SK-N-SH treated with all-trans-retinoic acid at 6 μM for 48 hours (cell line): ENCODE results near the gene ITGB3.

Source experiments
- ATAC-seq: fragments of 200-7000 bp; cut with Tn5 transposase; 3 replicates; pipeline ENCODE4 v1.9.1; 2020; ENCODE audit warnings: mild to moderate bottlenecking, moderate library complexity
- ARNTL ChIP-seq: fragments of 450-650 bp; formaldehyde crosslinking; IDR thresholded peaks from 2 replicates; pipeline ENCODE4 v1.5.0; 2020; ENCODE audit warnings: low read depth, mild to moderate bottlenecking, moderate library complexity, borderline replicate concordance
- BACH2 ChIP-seq: fragments of 250-450 bp; sonication (Bioruptor Pico); IDR thresholded peaks from 2 replicates; pipeline ENCODE4 v1.9.0; 2021; ENCODE audit warnings: mild to moderate bottlenecking, borderline replicate concordance
- CSDC2 ChIP-seq: fragments of 250-450 bp; sonication (Bioruptor Pico); IDR thresholded peaks from 2 replicates; pipeline ENCODE4 v1.5.0; 2020; ENCODE audit warnings: mild to moderate bottlenecking, moderate library complexity
- CSRNP3 ChIP-seq: fragments of 250-450 bp; sonication (Bioruptor Pico); IDR thresholded peaks from 2 replicates; pipeline ENCODE4 v1.5.1; 2021; ENCODE audit warnings: mild to moderate bottlenecking, moderate library complexity
- ESRRG ChIP-seq: fragments of 250-450 bp; sonication (Bioruptor Pico); IDR thresholded peaks from 2 replicates; pipeline ENCODE4 v1.6.1; 2021; ENCODE audit warnings: mild to moderate bottlenecking
- ISL1 ChIP-seq: fragments of 250-450 bp; sonication (Bioruptor Pico); IDR thresholded peaks from 2 replicates; pipeline ENCODE4 v2.1.2; 2022; ENCODE audit warnings: mild to moderate bottlenecking, moderate library complexity
- PATZ1 ChIP-seq: fragments of 250-450 bp; sonication (Bioruptor Pico); IDR thresholded peaks from 2 replicates; pipeline ENCODE4 v1.8.0; 2020; ENCODE audit warnings: mild to moderate bottlenecking, moderate library complexity, borderline replicate concordance
- PPARA ChIP-seq: fragments of 250-450 bp; sonication (Bioruptor Pico); IDR thresholded peaks from 2 replicates; pipeline ENCODE4 v1.5.0; 2020; ENCODE audit warnings: mild to moderate bottlenecking, borderline replicate concordance
- RARB ChIP-seq: fragments of 250-450 bp; sonication (Bioruptor Pico); IDR thresholded peaks from 2 replicates; pipeline ENCODE4 v1.8.0; 2021; ENCODE audit warnings: mild to moderate bottlenecking, moderate library complexity
- SNAI2 ChIP-seq: fragments of 250-450 bp; sonication (Bioruptor Pico); IDR thresholded peaks from 2 replicates; pipeline ENCODE4 v1.5.0; 2020; ENCODE audit warnings: mild to moderate bottlenecking, moderate library complexity
- TCF4 ChIP-seq: fragments of 250-450 bp; sonication (Bioruptor Pico); IDR thresholded peaks from 2 replicates; pipeline ENCODE4 v1.8.0; 2021; ENCODE audit warnings: mild to moderate bottlenecking, moderate library complexity, borderline replicate concordance
- TOX ChIP-seq: fragments of 250-450 bp; sonication (Bioruptor Pico); IDR thresholded peaks from 2 replicates; pipeline ENCODE4 v1.8.0; 2021; ENCODE audit warnings: mild to moderate bottlenecking, moderate library complexity, borderline replicate concordance
- ZC3H10 ChIP-seq: fragments of 250-450 bp; sonication (Bioruptor Pico); IDR thresholded peaks from 2 replicates; pipeline ENCODE4 v1.5.1; 2021; ENCODE audit warnings: mild to moderate bottlenecking, moderate library complexity
- ZFP3 ChIP-seq: fragments of 250-450 bp; sonication (Bioruptor Pico); IDR thresholded peaks from 2 replicates; pipeline ENCODE4 v1.5.0; 2020; ENCODE audit warnings: mild to moderate bottlenecking, moderate library complexity
- ZFP30 ChIP-seq: fragments of 450-650 bp; formaldehyde crosslinking; IDR thresholded peaks from 2 replicates; pipeline ENCODE4 v1.5.0; 2022; ENCODE audit warnings: mild to moderate bottlenecking, moderate library complexity
- ZNF565 ChIP-seq: fragments of 450-650 bp; formaldehyde crosslinking; conservative IDR thresholded peaks from 2 replicates; pipeline ENCODE4 v1.5.0; 2020; ENCODE audit warnings: low read depth, mild to moderate bottlenecking, moderate library complexity
- ZNF70 ChIP-seq: fragments of 450-650 bp; formaldehyde crosslinking; IDR thresholded peaks from 2 replicates; pipeline ENCODE4 v1.5.0; 2020; ENCODE audit warnings: mild to moderate bottlenecking, moderate library complexity
- ZNF8 ChIP-seq: fragments of 450-650 bp; formaldehyde crosslinking; IDR thresholded peaks from 2 replicates; pipeline ENCODE4 v1.5.0; 2020; ENCODE audit warnings: mild to moderate bottlenecking, moderate library complexity
- TF ChIP-seq, protein P1 (sequence below): fragments of 250-450 bp; sonication (Bioruptor Pico); IDR thresholded peaks from 2 replicates; pipeline ENCODE4 v1.8.0; 2021; ENCODE audit warnings: low read depth, mild to moderate bottlenecking, moderate library complexity, borderline replicate concordance
- TF ChIP-seq, protein P2 (sequence below): fragments of 250-450 bp; sonication (Bioruptor Pico); IDR thresholded peaks from 2 replicates; pipeline ENCODE4 v1.5.0; 2020; ENCODE audit warnings: mild to moderate bottlenecking, moderate library complexity

Gene ITGB3

DNA sequence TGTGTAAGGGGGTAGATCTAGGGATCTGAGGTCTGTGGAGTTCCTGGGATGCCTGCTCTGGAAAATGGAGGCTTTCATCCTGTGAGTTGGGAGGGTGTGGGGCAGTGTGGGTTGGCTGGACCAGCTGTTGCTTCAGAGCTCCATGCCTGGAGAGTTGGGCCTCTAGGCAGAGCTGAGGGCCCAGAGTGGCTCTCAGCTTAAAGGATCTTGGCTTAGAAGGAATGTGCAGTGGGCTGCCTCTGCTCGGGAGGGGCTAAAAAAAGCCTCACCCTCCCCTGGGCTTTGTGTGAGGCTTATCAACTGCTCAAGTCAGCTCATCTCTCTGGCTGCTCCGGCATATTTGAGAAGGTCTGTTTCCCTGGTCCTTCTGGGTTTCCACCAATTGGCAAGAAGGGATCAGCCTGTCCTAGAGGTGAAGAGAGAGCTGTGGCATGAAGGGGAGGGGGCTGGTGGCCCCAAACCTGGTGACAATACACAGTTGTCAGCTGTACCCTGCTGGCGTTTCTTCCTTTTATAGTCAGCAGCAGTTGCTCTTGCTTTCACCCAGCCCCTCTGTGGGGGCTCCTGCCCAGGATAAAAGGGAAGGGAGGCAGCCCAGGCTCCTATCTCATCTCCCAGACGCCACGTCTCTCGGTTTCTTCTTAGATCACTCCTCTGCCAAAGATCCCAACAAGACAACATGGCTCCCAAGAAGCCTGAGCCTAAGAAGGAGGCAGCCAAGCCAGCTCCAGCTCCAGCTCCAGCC lies 44.7 kb upstream of the ITGB3 start, which contains the start of gene MYL4:
TSS of gene MYL4 (plus strand) at position 605 of the 745 bp plus-strand sequence. CDS start at position 680, 75 bp downstream.
- ATAC-seq, result no peak
- TF ChIP-seq ZFP30 (no peak), RARB (CRISPR knock-in tag) (no peak), PPARA (CRISPR knock-in tag) (no peak), ISL1 (no peak)
- TF ChIP-seq, protein P1, sequence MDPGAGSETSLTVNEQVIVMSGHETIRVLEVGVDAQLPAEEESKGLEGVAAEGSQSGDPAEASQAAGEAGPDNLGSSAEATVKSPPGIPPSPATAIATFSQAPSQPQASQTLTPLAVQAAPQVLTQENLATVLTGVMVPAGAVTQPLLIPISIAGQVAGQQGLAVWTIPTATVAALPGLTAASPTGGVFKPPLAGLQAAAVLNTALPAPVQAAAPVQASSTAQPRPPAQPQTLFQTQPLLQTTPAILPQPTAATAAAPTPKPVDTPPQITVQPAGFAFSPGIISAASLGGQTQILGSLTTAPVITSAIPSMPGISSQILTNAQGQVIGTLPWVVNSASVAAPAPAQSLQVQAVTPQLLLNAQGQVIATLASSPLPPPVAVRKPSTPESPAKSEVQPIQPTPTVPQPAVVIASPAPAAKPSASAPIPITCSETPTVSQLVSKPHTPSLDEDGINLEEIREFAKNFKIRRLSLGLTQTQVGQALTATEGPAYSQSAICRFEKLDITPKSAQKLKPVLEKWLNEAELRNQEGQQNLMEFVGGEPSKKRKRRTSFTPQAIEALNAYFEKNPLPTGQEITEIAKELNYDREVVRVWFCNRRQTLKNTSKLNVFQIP (CRISPR knock-in tag), result no peak
- TF ChIP-seq, protein P2, sequence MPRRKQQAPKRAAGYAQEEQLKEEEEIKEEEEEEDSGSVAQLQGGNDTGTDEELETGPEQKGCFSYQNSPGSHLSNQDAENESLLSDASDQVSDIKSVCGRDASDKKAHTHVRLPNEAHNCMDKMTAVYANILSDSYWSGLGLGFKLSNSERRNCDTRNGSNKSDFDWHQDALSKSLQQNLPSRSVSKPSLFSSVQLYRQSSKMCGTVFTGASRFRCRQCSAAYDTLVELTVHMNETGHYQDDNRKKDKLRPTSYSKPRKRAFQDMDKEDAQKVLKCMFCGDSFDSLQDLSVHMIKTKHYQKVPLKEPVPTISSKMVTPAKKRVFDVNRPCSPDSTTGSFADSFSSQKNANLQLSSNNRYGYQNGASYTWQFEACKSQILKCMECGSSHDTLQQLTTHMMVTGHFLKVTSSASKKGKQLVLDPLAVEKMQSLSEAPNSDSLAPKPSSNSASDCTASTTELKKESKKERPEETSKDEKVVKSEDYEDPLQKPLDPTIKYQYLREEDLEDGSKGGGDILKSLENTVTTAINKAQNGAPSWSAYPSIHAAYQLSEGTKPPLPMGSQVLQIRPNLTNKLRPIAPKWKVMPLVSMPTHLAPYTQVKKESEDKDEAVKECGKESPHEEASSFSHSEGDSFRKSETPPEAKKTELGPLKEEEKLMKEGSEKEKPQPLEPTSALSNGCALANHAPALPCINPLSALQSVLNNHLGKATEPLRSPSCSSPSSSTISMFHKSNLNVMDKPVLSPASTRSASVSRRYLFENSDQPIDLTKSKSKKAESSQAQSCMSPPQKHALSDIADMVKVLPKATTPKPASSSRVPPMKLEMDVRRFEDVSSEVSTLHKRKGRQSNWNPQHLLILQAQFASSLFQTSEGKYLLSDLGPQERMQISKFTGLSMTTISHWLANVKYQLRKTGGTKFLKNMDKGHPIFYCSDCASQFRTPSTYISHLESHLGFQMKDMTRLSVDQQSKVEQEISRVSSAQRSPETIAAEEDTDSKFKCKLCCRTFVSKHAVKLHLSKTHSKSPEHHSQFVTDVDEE (CRISPR knock-in tag), result no peak

DNA sequence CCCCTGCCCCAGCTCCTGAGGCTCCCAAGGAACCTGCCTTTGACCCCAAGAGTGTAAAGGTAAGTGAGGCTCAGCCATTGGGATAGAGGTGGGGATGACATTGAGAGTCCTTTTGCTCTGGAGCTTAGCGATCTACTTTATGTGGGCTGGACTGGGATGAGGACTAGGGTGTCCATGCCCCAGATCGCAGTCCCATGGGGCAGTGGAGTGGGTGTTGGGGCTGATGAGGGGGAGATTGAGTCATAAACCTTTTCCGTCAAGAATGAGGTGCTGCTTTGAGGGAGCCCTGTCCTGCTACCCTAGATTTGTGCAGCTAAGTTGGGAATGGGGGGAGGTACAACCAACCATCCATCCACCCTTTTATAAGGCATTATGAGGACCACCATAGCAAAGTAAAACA lies 44.1 kb upstream of the ITGB3 start:
- TF ChIP-seq ZNF70 (CRISPR knock-in tag), result no peak
- no peak for TF ChIP-seq ESRRG (CRISPR knock-in tag)
- TF ChIP-seq SNAI2 (CRISPR knock-in tag), result no peak
- TF ChIP-seq ARNTL (CRISPR knock-in tag), result no peak
- TF ChIP-seq ZNF8, result no peak
- no peak for TF ChIP-seq ZFP3 (CRISPR knock-in tag)
- no peak for TF ChIP-seq TCF4 (CRISPR knock-in tag)
- no peak for TF ChIP-seq ZNF565 (CRISPR knock-in tag)
- no peak for TF ChIP-seq PATZ1 (CRISPR knock-in tag)
- TF ChIP-seq ZC3H10, result no peak
- no peak for TF ChIP-seq ISL1
- TF ChIP-seq TOX (CRISPR knock-in tag), result no peak
- TF ChIP-seq, all 23 proteins: peak for 0
- ATAC-seq, result no peak

- ATAC-seq, result no peak
- no peak for TF ChIP-seq RARB (CRISPR knock-in tag)
- no peak for TF ChIP-seq BACH2 (CRISPR knock-in tag)
- no peak for TF ChIP-seq CSDC2 (CRISPR knock-in tag)
- TF ChIP-seq TCF4 (CRISPR knock-in tag), result no peak
- TF ChIP-seq CSRNP3 (CRISPR knock-in tag), result no peak
- no peak for TF ChIP-seq TOX (CRISPR knock-in tag)
- TF ChIP-seq ZFP3 (CRISPR knock-in tag), result no peak
- TF ChIP-seq ARNTL (CRISPR knock-in tag), result no peak
- no peak for TF ChIP-seq PATZ1 (CRISPR knock-in tag)
- TF ChIP-seq, protein P1 (CRISPR knock-in tag), result no peak
- TF ChIP-seq ZNF565 (CRISPR knock-in tag), result no peak
- no peak for TF ChIP-seq PPARA (CRISPR knock-in tag)
Observed at GRCh38 chr17:47210105-47210504, 43.5 kb upstream of the ITGB3 start.
